Natural killer cell (primary cell): ENCODE measurements around the gene BBOX1. TPM values are rescaled to one million over a fixed set of nuclear protein-coding genes. Genes with fewer than 3 reads are reported as not detected.

Experiments
- ATAC-seq, 3 donors: fragments of 150-1000 bp in 2 of 3; fragments of 200-7000 bp in 1 of 3; cut with Tn5 transposase; 1 replicate in 1 of 3; 2 replicates in 2 of 3; pipeline ENCODE4 v1.10.0; 2021; ENCODE audit warnings: mild to moderate bottlenecking in 2 of 3, moderate library complexity in 2 of 3
- DNase-seq, 2 donors: peaks; one replicate each; pipeline versions ENCODE4 v3.0.0 to v3.0.0-alpha.2; 2013 to 2021; ENCODE audit warnings: mixed read lengths in 1 of 2
- H3K27ac ChIP-seq: one replicate; pipeline ENCODE4 v1.5.1; 2013; ENCODE audit warnings: mild to moderate bottlenecking, low read length
- H3K27me3 ChIP-seq: one replicate; pipeline ENCODE4 v1.6.1; 2013; ENCODE audit warnings: low read length; ENCODE audit not compliant: control insufficient read depth, insufficient read depth
- H3K36me3 ChIP-seq: one replicate; pipeline ENCODE4 v1.6.1; 2013; ENCODE audit warnings: low read length; ENCODE audit not compliant: control insufficient read depth, insufficient read depth
- H3K4me1 ChIP-seq: one replicate; pipeline ENCODE4 v1.6.1; 2013; ENCODE audit warnings: low read length; ENCODE audit not compliant: control insufficient read depth, insufficient read depth
- H3K4me3 ChIP-seq: one replicate; pipeline ENCODE4 v1.5.1; 2013; ENCODE audit warnings: low read length
- H3K9me3 ChIP-seq: one replicate; pipeline ENCODE4 v1.6.1; 2013; ENCODE audit warnings: low read length; ENCODE audit not compliant: control insufficient read depth, insufficient read depth
- H3K27ac Mint-ChIP-seq, 2 donors: one replicate each; pipeline ENCODE4 v1.8.0; 2022; ENCODE audit warnings: mild to moderate bottlenecking in 2 of 2, mixed read lengths in 2 of 2, moderate library complexity in 1 of 2
- H3K27me3 Mint-ChIP-seq, 2 donors: one replicate each; pipeline ENCODE4 v1.8.0; 2022; ENCODE audit warnings: low read depth in 2 of 2, mixed read lengths in 2 of 2
- H3K36me3 Mint-ChIP-seq: one replicate; pipeline ENCODE4 v1.8.0; 2022; ENCODE audit warnings: mixed read lengths
- H3K4me1 Mint-ChIP-seq, 2 donors: one replicate each; pipeline ENCODE4 v1.8.0; 2022; ENCODE audit warnings: mixed read lengths in 2 of 2
- H3K4me3 Mint-ChIP-seq: one replicate; pipeline ENCODE4 v1.8.0; 2022; ENCODE audit warnings: mild to moderate bottlenecking, moderate library complexity, mixed read lengths
- H3K9me3 Mint-ChIP-seq, 2 donors: one replicate each; pipeline ENCODE4 v1.8.0; 2022; ENCODE audit warnings: mixed read lengths in 2 of 2
- WGBS: methylation state at CpG from one replicate; pipeline ENCODE4 v1.1.7; 2013; ENCODE audit warnings: missing lambda C conversion rate; ENCODE audit not compliant: insufficient coverage; 5-methylcytosine and 5-hydroxymethylcytosine counted together
- intact Hi-C: fragments of 100-400 bp; cut with micrococcal nuclease; formaldehyde crosslinking; loops from one replicate; pipeline ENCODE4 v1.14.2; 2022
- total RNA-seq, 4 donors: library from RNA; stranded (reverse); fragments of 120-200 nt in 1 of 4; gene quantifications; one replicate each; pipeline versions ENCODE4 v1.2.3 to v1.2.4, GENCODE V29; 2013 to 2022
- TF ChIP-seq, protein P1 (sequence below): fragments of 200-600 bp; IDR thresholded peaks from one replicate; pipeline ENCODE4 v1.8.0; 2022; ENCODE audit warnings: antibody characterized with exemption

The BBOX1 gene
- total RNA-seq, 3 donors from 2014 or later (not counting 1 experiment from before 2014, with no cell fraction given): not detected

DNA sequence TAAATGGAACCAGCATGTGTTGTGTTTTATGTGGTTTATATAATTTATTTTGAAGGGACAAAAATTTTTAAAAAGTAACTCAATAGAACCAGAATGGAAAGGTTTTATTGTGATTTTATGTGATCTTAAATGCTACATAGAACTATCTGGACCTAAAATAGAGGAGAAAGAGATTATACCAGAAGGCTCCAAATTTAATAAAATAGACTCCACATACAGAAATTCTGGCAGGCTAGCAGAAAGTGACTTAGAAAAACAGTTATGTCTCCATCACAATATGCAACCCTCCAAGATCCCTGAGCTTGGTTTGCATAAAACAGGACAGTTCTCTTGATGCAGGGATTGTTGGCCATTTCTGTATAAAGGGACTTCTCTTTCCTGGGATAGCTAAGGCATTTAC is 107.9 kb downstream of the BBOX1 start:
- H3K4me1 ChIP-seq: no peaks in the 10 kb centered on the region
- intact Hi-C loops: no loop called here
- no peaks in the 10 kb centered on the region for H3K27me3 ChIP-seq
- H3K36me3 Mint-ChIP-seq: no peaks in the 10 kb centered on the region
- H3K36me3 ChIP-seq: no peaks in the 10 kb centered on the region
- H3K9me3 ChIP-seq: peaks cover 2% of the 10 kb centered on the region
- DNase-seq (no peak), ATAC-seq (no peak)
- no peak overlapping the region for H3K4me3 Mint-ChIP-seq
- peaks cover 0 to 5% of the 10 kb centered on the region in 2 donors for H3K9me3 Mint-ChIP-seq
- no peak overlapping the region for H3K4me3 ChIP-seq
- H3K4me1 Mint-ChIP-seq: no peaks in the 10 kb centered on the region
- no peak overlapping the region for H3K27ac Mint-ChIP-seq
- H3K27me3 Mint-ChIP-seq: no peaks in the 10 kb centered on the region
- no peak overlapping the region for H3K27ac ChIP-seq
- TF ChIP-seq, protein P1, sequence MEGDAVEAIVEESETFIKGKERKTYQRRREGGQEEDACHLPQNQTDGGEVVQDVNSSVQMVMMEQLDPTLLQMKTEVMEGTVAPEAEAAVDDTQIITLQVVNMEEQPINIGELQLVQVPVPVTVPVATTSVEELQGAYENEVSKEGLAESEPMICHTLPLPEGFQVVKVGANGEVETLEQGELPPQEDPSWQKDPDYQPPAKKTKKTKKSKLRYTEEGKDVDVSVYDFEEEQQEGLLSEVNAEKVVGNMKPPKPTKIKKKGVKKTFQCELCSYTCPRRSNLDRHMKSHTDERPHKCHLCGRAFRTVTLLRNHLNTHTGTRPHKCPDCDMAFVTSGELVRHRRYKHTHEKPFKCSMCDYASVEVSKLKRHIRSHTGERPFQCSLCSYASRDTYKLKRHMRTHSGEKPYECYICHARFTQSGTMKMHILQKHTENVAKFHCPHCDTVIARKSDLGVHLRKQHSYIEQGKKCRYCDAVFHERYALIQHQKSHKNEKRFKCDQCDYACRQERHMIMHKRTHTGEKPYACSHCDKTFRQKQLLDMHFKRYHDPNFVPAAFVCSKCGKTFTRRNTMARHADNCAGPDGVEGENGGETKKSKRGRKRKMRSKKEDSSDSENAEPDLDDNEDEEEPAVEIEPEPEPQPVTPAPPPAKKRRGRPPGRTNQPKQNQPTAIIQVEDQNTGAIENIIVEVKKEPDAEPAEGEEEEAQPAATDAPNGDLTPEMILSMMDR: no peak

DNA sequence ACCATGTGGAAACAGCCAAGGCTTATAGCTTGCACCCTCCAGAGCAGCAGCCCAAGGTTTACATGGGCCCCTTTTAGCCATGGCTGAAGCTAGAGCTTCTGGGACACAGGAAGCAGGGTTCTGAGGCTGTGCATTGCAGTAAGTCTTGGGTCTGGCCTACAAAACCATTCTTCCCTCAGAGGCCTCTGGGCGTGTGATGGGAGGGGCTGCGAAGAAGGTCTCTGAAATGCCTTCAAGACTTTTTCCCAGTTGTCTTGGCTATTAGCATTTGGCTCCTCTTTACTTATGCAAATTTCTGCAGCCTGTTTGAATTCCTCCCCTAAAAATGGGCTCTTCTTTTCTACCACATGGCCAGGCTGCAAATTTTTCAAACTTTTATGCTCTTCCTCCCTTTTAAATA is 109.5 kb downstream of the BBOX1 start:
- WGBS: 89% methylated on average over 2 of the region's 2 CpGs
- intact Hi-C loops: no loop called here
- H3K4me1 Mint-ChIP-seq: no peaks in the 10 kb centered on the region

DNA sequence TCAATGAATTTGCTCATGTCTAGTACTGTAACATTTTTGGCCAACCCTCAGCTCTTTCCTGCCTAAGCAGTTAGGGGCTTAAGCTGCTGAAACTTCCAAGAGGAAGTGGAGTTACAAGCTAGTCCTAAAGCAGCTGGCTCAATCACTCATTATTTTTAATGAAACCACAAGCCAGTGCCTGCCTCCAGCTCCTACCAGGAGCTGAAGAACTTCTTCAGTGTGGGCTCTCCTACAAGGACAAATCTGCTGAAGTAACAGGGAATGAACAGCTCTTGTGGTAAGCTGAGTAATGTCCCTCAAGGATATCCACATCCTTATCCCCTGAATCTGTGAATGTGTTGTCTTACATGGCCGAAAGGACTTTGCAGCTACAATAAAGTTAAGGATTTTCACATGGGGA is 112.5 kb downstream of the BBOX1 start:
- Histone ChIP-seq H3K27ac (no peak overlapping the region), H3K4me1 (no peaks in the 10 kb centered on the region), H3K4me3 (no peak overlapping the region), H3K36me3 (no peaks in the 10 kb centered on the region), H3K27me3 (no peaks in the 10 kb centered on the region), H3K9me3 (peaks cover 2% of the 10 kb centered on the region)
- H3K4me1 Mint-ChIP-seq: no peaks in the 10 kb centered on the region
- WGBS: 86% methylated on average over 1 of the region's 1 CpG
- H3K36me3 Mint-ChIP-seq: no peaks in the 10 kb centered on the region
- DNase-seq (no peak), ATAC-seq (no peak)
- H3K27ac Mint-ChIP-seq: no peak overlapping the region
- no peak overlapping the region for H3K4me3 Mint-ChIP-seq
- intact Hi-C loops: no loop called here
- no peaks in the 10 kb centered on the region for H3K27me3 Mint-ChIP-seq
- TF ChIP-seq, protein P1: no peak
- peaks cover 0 to 1% of the 10 kb centered on the region in 2 donors for H3K9me3 Mint-ChIP-seq

More for the DNA sequence above, 109.5 kb downstream of the BBOX1 start:
- ATAC-seq (no peak), DNase-seq (no peak)
- TF ChIP-seq, protein P1: no peak
- Mint-ChIP-seq H3K4me3 (no peak overlapping the region), H3K36me3 (no peaks in the 10 kb centered on the region), H3K9me3 (peaks cover 0 to 3% of the 10 kb centered on the region in 2 donors), H3K27ac (no peak overlapping the region), H3K27me3 (no peaks in the 10 kb centered on the region)
- no peaks in the 10 kb centered on the region for H3K4me1 ChIP-seq
- H3K9me3 ChIP-seq: peaks cover 2% of the 10 kb centered on the region
- H3K36me3 ChIP-seq: no peaks in the 10 kb centered on the region
- no peaks in the 10 kb centered on the region for H3K27me3 ChIP-seq
- H3K27ac ChIP-seq: no peak overlapping the region
- no peak overlapping the region for H3K4me3 ChIP-seq
